Neural progenitor cell (in vitro differentiated cells): ENCODE results near the gene HOXC5. TPM values are rescaled to one million over a fixed set of nuclear protein-coding genes. Genes with fewer than 3 reads are reported as not detected.

Experiments used
- DNase-seq: peaks from one replicate; pipeline ENCODE4 v3.0.0-alpha.2; 2016; ENCODE audit warnings: low spot score
- H2AFZ ChIP-seq: fragments of 200-600 bp; sonication (generic); replicated peaks from 2 replicates; pipeline ENCODE4 v1.6.1; 2016; ENCODE audit warnings: antibody characterized with exemption
- H3F3A ChIP-seq: fragments of 200-600 bp; sonication (generic); 2 replicates; pipeline ENCODE4 v1.6.1; 2016; ENCODE audit warnings: antibody characterized with exemption, low read depth
- H3K27ac ChIP-seq: fragments of 200-600 bp; sonication (generic); 2 replicates; pipeline ENCODE4 v1.5.1; 2016; ENCODE audit warnings: mild to moderate bottlenecking
- H3K27me3 ChIP-seq: fragments of 200-600 bp; sonication (generic); 2 replicates; pipeline ENCODE4 v1.6.1; 2016; ENCODE audit warnings: mild to moderate bottlenecking, moderate library complexity
- H3K36me3 ChIP-seq: fragments of 200-600 bp; sonication (generic); 2 replicates; pipeline ENCODE4 v1.5.1; 2016
- H3K4me1 ChIP-seq: fragments of 200-600 bp; sonication (generic); 2 replicates; pipeline ENCODE4 v1.6.1; 2016; ENCODE audit warnings: mixed run types
- H3K4me2 ChIP-seq: fragments of 200-600 bp; sonication (generic); 2 replicates; pipeline ENCODE4 v1.6.1; 2016
- H3K4me3 ChIP-seq: fragments of 200-600 bp; sonication (generic); 2 replicates; pipeline ENCODE4 v1.5.1; 2016
- H3K79me2 ChIP-seq: fragments of 200-600 bp; sonication (generic); 2 replicates; pipeline ENCODE4 v1.6.1; 2016; ENCODE audit warnings: low read depth
- H3K9ac ChIP-seq: fragments of 200-600 bp; sonication (generic); 2 replicates; pipeline ENCODE4 v1.6.1; 2016
- H3K9me3 ChIP-seq: fragments of 200-600 bp; sonication (generic); 2 replicates; pipeline ENCODE4 v1.5.1; 2016; ENCODE audit warnings: low read depth
- H4K20me1 ChIP-seq: fragments of 200-600 bp; sonication (generic); 2 replicates; pipeline ENCODE4 v1.6.1; 2016; ENCODE audit warnings: low read depth
- H3K27ac Mint-ChIP-seq: 3 replicates; pipeline ENCODE4 v1.8.0; 2021; ENCODE audit warnings: mixed read lengths
- H3K27me3 Mint-ChIP-seq: 2 replicates; pipeline ENCODE4 v1.8.0; 2022; ENCODE audit warnings: low read depth, mild to moderate bottlenecking, inconsistent platforms, moderate library complexity, mixed read lengths; ENCODE audit not compliant: insufficient read depth
- H3K36me3 Mint-ChIP-seq: 3 replicates; pipeline ENCODE4 v1.8.0; 2021; ENCODE audit warnings: mixed read lengths
- H3K4me1 Mint-ChIP-seq: 3 replicates; pipeline ENCODE4 v1.8.0; 2021; ENCODE audit warnings: mixed read lengths
- H3K4me3 Mint-ChIP-seq: 3 replicates; pipeline ENCODE4 v1.8.0; 2021; ENCODE audit warnings: mild to moderate bottlenecking, moderate library complexity, mixed read lengths
- H3K9me3 Mint-ChIP-seq: 3 replicates; pipeline ENCODE4 v1.8.0; 2020; ENCODE audit warnings: mixed read lengths
- EZH2 ChIP-seq: fragments of 200-600 bp; sonication (generic); IDR thresholded peaks from 2 replicates; pipeline ENCODE4 v1.6.1; 2017; ENCODE audit warnings: antibody characterized with exemption, mild to moderate bottlenecking, moderate library complexity
- EZH2phosphoT487 ChIP-seq: fragments of 200-600 bp; sonication (generic); IDR thresholded peaks from 2 replicates; pipeline ENCODE4 v1.6.1; 2017; ENCODE audit warnings: antibody characterized with exemption
- total RNA-seq: library from RNA; depleted of rRNA; stranded (reverse); fragments of >200 nt; gene quantifications from 2 replicates; pipeline ENCODE4 v1.2.3, GENCODE V29; 2015; ENCODE audit warnings: low replicate concordance
- TF ChIP-seq, protein P1 (sequence below): fragments of 200-600 bp; sonication (generic); IDR thresholded peaks from 2 replicates; pipeline ENCODE4 v1.5.1; 2017; ENCODE audit warnings: antibody characterized with exemption, mild to moderate bottlenecking

Gene HOXC5
- total RNA-seq, 1 donor from 2014 or later = not detected

DNA sequence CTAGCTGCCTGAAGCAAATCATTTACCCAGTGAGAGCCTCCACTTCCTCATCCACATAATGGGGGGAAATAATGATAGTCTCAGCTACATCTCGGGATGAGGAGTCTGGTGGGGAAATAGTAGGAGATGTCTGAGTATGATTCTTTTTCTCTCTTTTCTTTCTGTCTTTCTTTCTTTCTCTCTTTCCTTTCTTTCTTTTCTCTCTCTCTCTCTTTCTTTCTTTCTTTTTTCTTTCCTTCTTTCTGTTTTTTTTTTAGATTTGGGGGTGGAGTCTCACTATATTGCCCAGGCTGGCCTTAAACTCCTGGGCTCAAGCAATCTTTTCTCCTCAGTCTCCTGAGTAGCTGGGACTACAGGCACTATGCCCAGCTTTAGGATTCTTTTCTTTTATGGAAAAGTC, 33.6 kb downstream of the HOXC5 start:
- no peak for TF ChIP-seq EZH2phosphoT487
- TF ChIP-seq EZH2 = no peak
- H3F3A ChIP-seq = no peaks in the 10 kb centered on the region
- no peak for DNase-seq
- H3K27ac Mint-ChIP-seq = no peak overlapping the region
- H3K36me3 ChIP-seq = no peaks in the 10 kb centered on the region
- H3K4me1 ChIP-seq = no peaks in the 10 kb centered on the region
- H3K79me2 ChIP-seq = no peaks in the 10 kb centered on the region
- no peak overlapping the region for H3K9ac ChIP-seq
- H3K9me3 Mint-ChIP-seq = no peaks in the 10 kb centered on the region
- no peak overlapping the region for H3K4me2 ChIP-seq
- no peak overlapping the region for H3K27ac ChIP-seq
- H3K4me3 Mint-ChIP-seq = no peak overlapping the region
- H3K36me3 Mint-ChIP-seq = no peaks in the 10 kb centered on the region
- no peaks in the 10 kb centered on the region for H3K4me1 Mint-ChIP-seq
- H3K27me3 ChIP-seq = peaks cover 99% of the 10 kb centered on the region
- H3K9me3 ChIP-seq = no peaks in the 10 kb centered on the region
- no peak overlapping the region for H3K4me3 ChIP-seq
- no peak overlapping the region for H2AFZ ChIP-seq
- peaks cover 55% of the 10 kb centered on the region for H3K27me3 Mint-ChIP-seq
- H4K20me1 ChIP-seq = no peaks in the 10 kb centered on the region

DNA sequence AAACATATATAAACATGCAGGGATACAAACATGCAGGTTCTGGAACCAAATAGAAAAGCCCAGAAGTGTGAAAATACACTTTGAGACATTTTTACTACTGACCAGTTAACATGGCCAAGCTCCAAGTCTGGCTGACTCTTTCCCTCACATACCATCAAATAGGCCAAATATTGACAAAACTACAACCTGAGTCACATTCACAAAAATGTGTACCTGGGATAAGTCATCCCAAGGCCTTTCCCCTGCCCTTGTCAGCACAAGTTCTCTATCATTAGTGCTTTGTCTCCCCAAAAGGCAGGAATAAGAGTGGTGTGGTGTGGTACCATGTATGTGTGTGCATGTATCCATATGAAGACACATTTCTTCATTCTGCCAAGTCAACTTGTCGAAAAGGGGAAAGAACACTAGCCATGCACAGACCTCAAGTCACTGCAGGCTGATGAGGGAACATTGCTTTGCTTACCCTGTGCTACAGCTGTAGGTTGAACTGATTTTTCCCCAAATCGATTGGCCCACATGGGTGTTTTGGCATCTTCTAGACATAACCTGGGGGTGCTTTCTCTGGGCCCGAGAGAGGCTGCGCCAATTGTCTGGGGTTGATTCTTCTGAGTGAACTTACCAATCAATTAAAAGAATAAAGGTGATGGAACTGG, 35.7 kb downstream of the HOXC5 start:
- H3K27ac ChIP-seq = no peak overlapping the region
- H3K79me2 ChIP-seq = no peaks in the 10 kb centered on the region
- no peak overlapping the region for H2AFZ ChIP-seq
- no peaks in the 10 kb centered on the region for H3K9me3 Mint-ChIP-seq
- no peaks in the 10 kb centered on the region for H3F3A ChIP-seq
- no peaks in the 10 kb centered on the region for H3K4me1 Mint-ChIP-seq
- no peak overlapping the region for H3K27ac Mint-ChIP-seq
- no peak for DNase-seq
- no peaks in the 10 kb centered on the region for H3K36me3 ChIP-seq
- H3K9me3 ChIP-seq = no peaks in the 10 kb centered on the region
- H4K20me1 ChIP-seq = no peaks in the 10 kb centered on the region
- H3K4me3 ChIP-seq = no peak overlapping the region
- no peak overlapping the region for H3K4me3 Mint-ChIP-seq
- H3K27me3 Mint-ChIP-seq = peaks cover 46% of the 10 kb centered on the region
- no peak for TF ChIP-seq EZH2
- TF ChIP-seq, protein P1, sequence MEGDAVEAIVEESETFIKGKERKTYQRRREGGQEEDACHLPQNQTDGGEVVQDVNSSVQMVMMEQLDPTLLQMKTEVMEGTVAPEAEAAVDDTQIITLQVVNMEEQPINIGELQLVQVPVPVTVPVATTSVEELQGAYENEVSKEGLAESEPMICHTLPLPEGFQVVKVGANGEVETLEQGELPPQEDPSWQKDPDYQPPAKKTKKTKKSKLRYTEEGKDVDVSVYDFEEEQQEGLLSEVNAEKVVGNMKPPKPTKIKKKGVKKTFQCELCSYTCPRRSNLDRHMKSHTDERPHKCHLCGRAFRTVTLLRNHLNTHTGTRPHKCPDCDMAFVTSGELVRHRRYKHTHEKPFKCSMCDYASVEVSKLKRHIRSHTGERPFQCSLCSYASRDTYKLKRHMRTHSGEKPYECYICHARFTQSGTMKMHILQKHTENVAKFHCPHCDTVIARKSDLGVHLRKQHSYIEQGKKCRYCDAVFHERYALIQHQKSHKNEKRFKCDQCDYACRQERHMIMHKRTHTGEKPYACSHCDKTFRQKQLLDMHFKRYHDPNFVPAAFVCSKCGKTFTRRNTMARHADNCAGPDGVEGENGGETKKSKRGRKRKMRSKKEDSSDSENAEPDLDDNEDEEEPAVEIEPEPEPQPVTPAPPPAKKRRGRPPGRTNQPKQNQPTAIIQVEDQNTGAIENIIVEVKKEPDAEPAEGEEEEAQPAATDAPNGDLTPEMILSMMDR = no peak
- no peak for TF ChIP-seq EZH2phosphoT487
- no peak overlapping the region for H3K4me2 ChIP-seq
- no peaks in the 10 kb centered on the region for H3K36me3 Mint-ChIP-seq
- no peak overlapping the region for H3K9ac ChIP-seq
- no peaks in the 10 kb centered on the region for H3K4me1 ChIP-seq
- H3K27me3 ChIP-seq = peaks cover 99% of the 10 kb centered on the region

DNA sequence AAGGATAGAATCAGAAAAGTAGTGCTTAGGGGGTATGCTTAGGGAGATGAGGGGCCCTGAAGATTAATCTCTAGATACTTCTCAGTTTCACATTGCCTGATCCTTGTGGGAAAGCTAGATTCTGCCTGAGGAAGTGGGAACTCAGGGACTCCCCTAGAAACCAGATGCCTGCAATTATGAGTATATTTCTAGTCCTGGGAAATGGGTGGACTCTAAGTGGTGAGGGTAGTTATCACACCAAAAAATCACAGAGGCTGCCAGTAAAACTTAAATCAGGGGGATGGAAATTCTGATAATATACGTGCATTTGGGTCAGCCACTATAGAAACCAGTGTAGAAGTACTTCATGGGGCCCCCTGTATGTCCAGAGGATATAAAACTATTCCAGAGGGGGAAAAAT, 39.1 kb downstream of the HOXC5 start:
- Mint-ChIP-seq H3K27ac (no peak overlapping the region), H3K4me1 (no peaks in the 10 kb centered on the region), H3K27me3 (peaks cover 58% of the 10 kb centered on the region), H3K4me3 (no peak overlapping the region), H3K36me3 (no peaks in the 10 kb centered on the region), H3K9me3 (no peaks in the 10 kb centered on the region)
- TF ChIP-seq, protein P1 = no peak
- no peak for TF ChIP-seq EZH2phosphoT487
- no peak for TF ChIP-seq EZH2
- Histone ChIP-seq H3K4me3 (no peak overlapping the region), H3F3A (no peaks in the 10 kb centered on the region), H3K36me3 (no peaks in the 10 kb centered on the region), H3K79me2 (no peaks in the 10 kb centered on the region), H3K4me2 (no peak overlapping the region), H3K27me3 (peaks cover 100% of the 10 kb centered on the region), H3K9ac (no peak overlapping the region), H3K9me3 (no peaks in the 10 kb centered on the region), H2AFZ (no peak overlapping the region), H3K27ac (no peak overlapping the region), H3K4me1 (no peaks in the 10 kb centered on the region), H4K20me1 (no peaks in the 10 kb centered on the region)
- no peak for DNase-seq

DNA sequence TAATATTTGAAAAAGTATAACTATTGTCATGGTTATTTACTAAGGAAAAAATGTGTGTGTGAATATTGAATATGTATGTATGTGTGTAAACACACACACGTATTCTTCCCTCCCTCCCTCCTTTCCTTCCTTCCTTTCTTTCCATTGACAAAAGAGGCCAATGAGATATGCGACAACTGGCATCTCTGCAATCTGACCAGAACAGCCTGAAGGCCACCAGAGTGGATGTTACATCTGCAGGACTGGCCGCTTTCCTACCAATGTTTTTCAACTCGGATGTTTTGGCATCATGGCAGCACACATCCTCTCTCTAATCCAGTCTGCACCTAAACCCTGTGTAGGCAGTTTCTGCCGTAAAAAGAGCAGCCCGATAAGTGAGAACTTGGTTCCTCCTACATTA, 41.5 kb downstream of the HOXC5 start:
- no peaks in the 10 kb centered on the region for H3K36me3 ChIP-seq
- H3K27me3 ChIP-seq = peaks cover 100% of the 10 kb centered on the region
- TF ChIP-seq EZH2 (no peak), EZH2phosphoT487 (no peak)
- TF ChIP-seq, protein P1 = no peak
- H3K4me1 ChIP-seq = no peaks in the 10 kb centered on the region
- Mint-ChIP-seq H3K27me3 (peaks cover 61% of the 10 kb centered on the region), H3K4me1 (no peaks in the 10 kb centered on the region), H3K27ac (no peak overlapping the region), H3K9me3 (no peaks in the 10 kb centered on the region), H3K4me3 (peak overlapping the region; percentile 62), H3K36me3 (no peaks in the 10 kb centered on the region)
- H3K79me2 ChIP-seq = no peaks in the 10 kb centered on the region
- H3K4me3 ChIP-seq = no peak overlapping the region
- no peak overlapping the region for H3K4me2 ChIP-seq
- H3F3A ChIP-seq = no peaks in the 10 kb centered on the region
- H3K27ac ChIP-seq = no peak overlapping the region
- H2AFZ ChIP-seq = no peak overlapping the region
- no peak for DNase-seq
- H3K9ac ChIP-seq = no peak overlapping the region
- H3K9me3 ChIP-seq = no peaks in the 10 kb centered on the region
- peaks cover 8% of the 10 kb centered on the region for H4K20me1 ChIP-seq
